ENCODE data around the gene RAB24. TPM values are rescaled to one million over a fixed set of nuclear protein-coding genes. Genes with fewer than 3 reads are reported as not detected.
A peak's percentile ranks its signal among the peaks of the same experiment; 100 is the strongest.

Gene RAB24
- total RNA-seq, 3 donors from 2014 or later (not counting 1 experiment from before 2014, with no cell fraction given) = 42.5 to 55.4 (median 49.5) TPM

DNA sequence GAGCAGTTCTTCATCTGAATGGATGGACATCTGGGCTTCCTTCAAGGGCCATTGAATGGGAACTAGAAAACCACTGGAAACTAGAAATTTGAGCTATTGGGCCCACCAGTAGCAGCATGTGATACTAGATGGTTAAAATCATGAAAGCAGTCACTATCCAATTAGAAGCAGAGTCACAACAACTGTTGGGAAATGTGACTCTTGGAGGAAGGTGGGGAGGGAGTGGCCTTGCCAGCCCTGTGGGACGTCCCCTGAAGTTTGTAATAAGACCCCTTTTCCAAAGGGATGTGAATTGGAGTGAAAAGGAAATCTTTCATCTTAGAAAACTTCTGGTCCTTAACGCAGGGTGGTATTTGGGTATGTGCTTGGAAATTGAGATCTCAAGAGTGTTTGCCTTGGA lies 5.6 kb downstream of the RAB24 start:
- H3K36me3 Mint-ChIP-seq = peaks cover 3% of the 10 kb centered on the region
- Histone ChIP-seq H3K9me3 (ENCODE audit: control insufficient read depth, insufficient read depth, low read length) (no peaks in the 10 kb centered on the region), H3K36me3 (ENCODE audit: control insufficient read depth, insufficient read depth, low read length) (peaks cover 37% of the 10 kb centered on the region), H3K4me3 (ENCODE audit: low read length) (no peak overlapping the region), H3K27ac (ENCODE audit: low read length) (no peak overlapping the region), H3K4me1 (ENCODE audit: control insufficient read depth, insufficient read depth, low read length) (peaks cover 72% of the 10 kb centered on the region), H3K27me3 (ENCODE audit: control insufficient read depth, insufficient read depth, low read length) (no peaks in the 10 kb centered on the region)
- WGBS (ENCODE audit: insufficient coverage) = 86% methylated on average over 1 of the region's 2 CpGs
- intact Hi-C loops (cut with micrococcal nuclease) = no loop called here
- H3K4me3 Mint-ChIP-seq = no peak overlapping the region
- TF ChIP-seq, protein P1, sequence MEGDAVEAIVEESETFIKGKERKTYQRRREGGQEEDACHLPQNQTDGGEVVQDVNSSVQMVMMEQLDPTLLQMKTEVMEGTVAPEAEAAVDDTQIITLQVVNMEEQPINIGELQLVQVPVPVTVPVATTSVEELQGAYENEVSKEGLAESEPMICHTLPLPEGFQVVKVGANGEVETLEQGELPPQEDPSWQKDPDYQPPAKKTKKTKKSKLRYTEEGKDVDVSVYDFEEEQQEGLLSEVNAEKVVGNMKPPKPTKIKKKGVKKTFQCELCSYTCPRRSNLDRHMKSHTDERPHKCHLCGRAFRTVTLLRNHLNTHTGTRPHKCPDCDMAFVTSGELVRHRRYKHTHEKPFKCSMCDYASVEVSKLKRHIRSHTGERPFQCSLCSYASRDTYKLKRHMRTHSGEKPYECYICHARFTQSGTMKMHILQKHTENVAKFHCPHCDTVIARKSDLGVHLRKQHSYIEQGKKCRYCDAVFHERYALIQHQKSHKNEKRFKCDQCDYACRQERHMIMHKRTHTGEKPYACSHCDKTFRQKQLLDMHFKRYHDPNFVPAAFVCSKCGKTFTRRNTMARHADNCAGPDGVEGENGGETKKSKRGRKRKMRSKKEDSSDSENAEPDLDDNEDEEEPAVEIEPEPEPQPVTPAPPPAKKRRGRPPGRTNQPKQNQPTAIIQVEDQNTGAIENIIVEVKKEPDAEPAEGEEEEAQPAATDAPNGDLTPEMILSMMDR (IDR thresholded peaks at IDR 0.05) = no peak
- no peaks in the 10 kb centered on the region for H3K9me3 Mint-ChIP-seq
- H3K27ac Mint-ChIP-seq = peak overlapping the region; percentile 89 to 96
- DNase-seq = no peak
- no peaks in the 10 kb centered on the region for H3K27me3 Mint-ChIP-seq (ENCODE audit: low read depth in 2 of 2)
- H3K4me1 Mint-ChIP-seq = peaks cover 61 to 63% of the 10 kb centered on the region in 2 donors
- ATAC-seq = no peak

DNA sequence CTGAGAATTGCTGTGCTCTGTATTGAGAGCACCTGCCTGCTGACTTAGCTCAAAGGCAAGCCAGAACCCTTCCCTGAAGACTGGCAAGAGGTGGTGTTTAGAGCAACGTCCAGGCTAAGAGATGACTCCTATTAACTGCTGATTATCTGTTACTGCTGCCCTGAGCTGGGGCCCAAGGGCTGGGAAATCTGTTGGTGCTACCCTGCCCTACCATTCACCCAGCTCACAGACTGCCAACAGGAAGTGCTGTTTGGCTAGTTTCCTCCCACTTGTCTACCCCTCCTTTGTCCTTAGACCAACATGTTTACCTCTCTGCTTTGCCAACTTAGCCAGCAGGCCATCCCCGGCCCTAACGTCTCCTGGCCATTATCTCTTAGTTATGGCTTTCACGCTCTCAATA lies 6.9 kb downstream of the RAB24 start:
- peak in 1 of 2 donors; percentile 41 for DNase-seq
- peak overlapping the region; percentile 81 to 87 for H3K27ac Mint-ChIP-seq
- no peak overlapping the region for H3K4me3 ChIP-seq (ENCODE audit: low read length)
- H3K27ac ChIP-seq (ENCODE audit: low read length) = peak overlapping the region; percentile 1
- H3K36me3 Mint-ChIP-seq = peaks cover 10% of the 10 kb centered on the region
- H3K36me3 ChIP-seq (ENCODE audit: control insufficient read depth, insufficient read depth, low read length) = peaks cover 45% of the 10 kb centered on the region
- no peaks in the 10 kb centered on the region for H3K27me3 ChIP-seq (ENCODE audit: control insufficient read depth, insufficient read depth, low read length)
- TF ChIP-seq, protein P1 (IDR thresholded peaks at IDR 0.05) = no peak
- H3K4me3 Mint-ChIP-seq = peak overlapping the region; percentile 67
- H3K9me3 ChIP-seq (ENCODE audit: control insufficient read depth, insufficient read depth, low read length) = no peaks in the 10 kb centered on the region
- H3K4me1 Mint-ChIP-seq = peaks cover 49 to 56% of the 10 kb centered on the region in 2 donors
- peak; percentile 40 to 54 (median 43) for ATAC-seq
- H3K9me3 Mint-ChIP-seq = no peaks in the 10 kb centered on the region
- intact Hi-C loops (cut with micrococcal nuclease) = no loop called here
- peaks cover 58% of the 10 kb centered on the region for H3K4me1 ChIP-seq (ENCODE audit: control insufficient read depth, insufficient read depth, low read length)
- H3K27me3 Mint-ChIP-seq (ENCODE audit: low read depth in 2 of 2) = no peaks in the 10 kb centered on the region
- 28% methylated on average over 4 of the region's 4 CpGs for WGBS (ENCODE audit: insufficient coverage)

DNA sequence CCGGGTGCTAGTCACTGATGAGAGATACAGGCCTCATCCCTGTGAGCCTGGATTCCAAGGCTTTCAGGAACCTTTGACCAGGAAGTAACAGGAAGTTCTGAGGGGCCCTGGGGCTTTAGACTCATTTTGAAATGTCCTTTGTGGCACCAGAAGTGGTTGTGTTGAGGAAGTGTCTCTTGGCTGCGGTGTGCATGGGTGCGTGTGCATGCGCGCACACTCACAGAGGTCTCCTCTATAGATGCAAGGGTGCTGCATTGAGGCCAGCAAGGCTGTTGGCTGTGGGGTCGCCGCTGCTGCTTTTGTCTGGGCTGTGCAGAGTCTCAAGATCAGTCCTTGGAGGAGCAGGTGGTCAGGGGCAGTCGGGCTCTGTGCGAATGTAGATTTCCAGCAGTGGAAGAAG lies 7.6 kb downstream of the RAB24 start:
- H3K4me1 Mint-ChIP-seq = peaks cover 43 to 50% of the 10 kb centered on the region in 2 donors
- intact Hi-C loops (cut with micrococcal nuclease) = no loop called here
- H3K36me3 Mint-ChIP-seq = peaks cover 10% of the 10 kb centered on the region
- H3K9me3 Mint-ChIP-seq = no peaks in the 10 kb centered on the region
- peak overlapping the region; percentile 81 to 87 for H3K27ac Mint-ChIP-seq
- Histone ChIP-seq H3K27me3 (ENCODE audit: control insufficient read depth, insufficient read depth, low read length) (no peaks in the 10 kb centered on the region), H3K4me3 (ENCODE audit: low read length) (no peak overlapping the region), H3K4me1 (ENCODE audit: control insufficient read depth, insufficient read depth, low read length) (peaks cover 52% of the 10 kb centered on the region), H3K9me3 (ENCODE audit: control insufficient read depth, insufficient read depth, low read length) (no peaks in the 10 kb centered on the region), H3K36me3 (ENCODE audit: control insufficient read depth, insufficient read depth, low read length) (peaks cover 40% of the 10 kb centered on the region), H3K27ac (ENCODE audit: low read length) (peak overlapping the region; percentile 17)
- H3K4me3 Mint-ChIP-seq = peak overlapping the region; percentile 67
- TF ChIP-seq, protein P1 (IDR thresholded peaks at IDR 0.05) = no peak
- 46% methylated on average over 9 of the region's 9 CpGs for WGBS (ENCODE audit: insufficient coverage)
- no peaks in the 10 kb centered on the region for H3K27me3 Mint-ChIP-seq (ENCODE audit: low read depth in 2 of 2)
- ATAC-seq (no peak), DNase-seq (no peak)

DNA sequence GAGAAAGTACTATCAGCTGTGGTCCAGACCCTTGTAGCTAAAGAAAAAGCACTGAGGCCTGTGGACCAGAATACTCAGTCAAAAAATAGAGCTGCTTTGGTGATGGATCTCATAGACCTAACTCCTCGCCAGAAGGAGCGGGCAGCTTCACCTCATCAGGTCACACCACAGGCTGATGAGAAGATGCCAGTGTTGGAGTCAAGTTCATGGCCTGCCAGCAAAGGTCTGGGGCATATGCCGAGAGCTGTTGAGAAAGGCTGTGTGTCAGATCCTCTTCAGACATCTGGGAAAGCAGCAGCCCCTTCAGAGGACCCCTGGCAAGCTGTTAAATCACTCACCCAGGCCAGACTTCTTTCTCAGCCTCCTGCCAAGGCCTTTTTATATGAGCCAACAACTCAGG lies 8.9 kb downstream of the RAB24 start:
- Histone ChIP-seq H3K4me3 (ENCODE audit: low read length) (no peak overlapping the region), H3K4me1 (ENCODE audit: control insufficient read depth, insufficient read depth, low read length) (peaks cover 39% of the 10 kb centered on the region), H3K27me3 (ENCODE audit: control insufficient read depth, insufficient read depth, low read length) (no peaks in the 10 kb centered on the region), H3K27ac (ENCODE audit: low read length) (no peak overlapping the region), H3K9me3 (ENCODE audit: control insufficient read depth, insufficient read depth, low read length) (no peaks in the 10 kb centered on the region), H3K36me3 (ENCODE audit: control insufficient read depth, insufficient read depth, low read length) (peaks cover 44% of the 10 kb centered on the region)
- no peak for DNase-seq
- H3K36me3 Mint-ChIP-seq = peaks cover 10% of the 10 kb centered on the region
- TF ChIP-seq, protein P1 (IDR thresholded peaks at IDR 0.05) = no peak
- H3K9me3 Mint-ChIP-seq = no peaks in the 10 kb centered on the region
- H3K4me3 Mint-ChIP-seq = no peak overlapping the region
- H3K4me1 Mint-ChIP-seq = peaks cover 30 to 37% of the 10 kb centered on the region in 2 donors
- WGBS (ENCODE audit: insufficient coverage) = 97% methylated on average over 3 of the region's 3 CpGs
- intact Hi-C loops (cut with micrococcal nuclease) = no loop called here
- H3K27me3 Mint-ChIP-seq (ENCODE audit: low read depth in 2 of 2) = no peaks in the 10 kb centered on the region
- H3K27ac Mint-ChIP-seq = no peak overlapping the region
- ATAC-seq = no peak

Data from natural killer cell (primary cell).